ENCODE results near the gene TMEM158.
A peak's percentile ranks its signal among the peaks of the same experiment; 100 is the strongest.

Gene TMEM158

DNA sequence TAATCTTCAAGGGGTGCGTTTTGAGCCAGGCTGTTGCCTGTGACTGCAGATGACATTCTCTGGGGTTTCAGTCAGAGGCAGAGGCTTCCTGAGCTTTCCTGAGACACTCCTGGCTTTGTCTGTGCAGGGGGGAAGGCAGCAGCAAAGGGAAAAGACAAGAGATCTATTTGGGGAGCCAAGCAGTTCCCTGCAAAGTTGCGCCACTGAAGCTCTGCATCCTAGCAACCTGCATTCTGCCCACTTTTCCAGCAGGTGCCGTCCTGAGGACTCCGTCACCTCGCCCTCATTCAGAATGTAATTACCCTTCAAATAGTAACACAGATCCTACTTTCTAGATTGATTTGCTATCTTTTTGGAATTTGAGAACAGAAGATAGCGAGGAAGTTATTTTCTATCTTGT lies 1.9 kb upstream of the TMEM158 start:
- no peak for DNase-seq

DNA sequence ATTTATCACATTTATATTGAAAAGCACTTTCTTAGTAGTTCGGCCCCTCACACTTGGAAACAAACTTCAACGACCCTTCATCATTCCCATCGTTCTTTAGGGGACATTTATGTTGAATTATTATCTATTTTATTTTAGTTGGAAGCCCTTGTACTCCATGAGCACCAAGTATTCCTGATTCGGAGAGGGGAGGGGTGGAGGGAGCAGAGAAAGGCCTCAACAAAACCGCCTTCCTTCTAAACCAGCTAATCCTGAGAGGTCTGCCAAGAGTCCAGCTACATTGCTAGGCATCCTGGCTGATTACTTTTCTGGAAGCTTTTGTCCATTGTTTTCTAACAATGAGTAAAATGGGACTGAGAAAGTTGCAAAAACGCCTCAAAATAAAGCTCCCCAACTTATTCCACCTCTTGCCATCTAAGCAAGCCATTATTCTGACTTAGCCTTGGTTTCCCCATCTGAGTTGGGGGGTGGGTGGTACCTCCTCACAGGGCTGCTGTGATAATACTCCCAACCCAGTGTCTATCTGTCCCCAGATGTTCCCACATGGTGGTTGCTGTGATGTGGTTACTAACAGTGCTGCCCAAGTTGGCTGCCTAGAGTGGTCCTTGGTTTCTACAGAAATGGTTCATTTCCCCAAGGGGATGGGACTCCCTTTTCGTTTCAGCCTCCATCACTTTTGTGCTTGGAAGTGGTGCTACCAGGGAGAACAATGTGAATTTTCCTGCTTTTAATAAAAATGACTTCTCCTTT lies 1.2 kb upstream of the TMEM158 start:
- no peak for DNase-seq

DNA sequence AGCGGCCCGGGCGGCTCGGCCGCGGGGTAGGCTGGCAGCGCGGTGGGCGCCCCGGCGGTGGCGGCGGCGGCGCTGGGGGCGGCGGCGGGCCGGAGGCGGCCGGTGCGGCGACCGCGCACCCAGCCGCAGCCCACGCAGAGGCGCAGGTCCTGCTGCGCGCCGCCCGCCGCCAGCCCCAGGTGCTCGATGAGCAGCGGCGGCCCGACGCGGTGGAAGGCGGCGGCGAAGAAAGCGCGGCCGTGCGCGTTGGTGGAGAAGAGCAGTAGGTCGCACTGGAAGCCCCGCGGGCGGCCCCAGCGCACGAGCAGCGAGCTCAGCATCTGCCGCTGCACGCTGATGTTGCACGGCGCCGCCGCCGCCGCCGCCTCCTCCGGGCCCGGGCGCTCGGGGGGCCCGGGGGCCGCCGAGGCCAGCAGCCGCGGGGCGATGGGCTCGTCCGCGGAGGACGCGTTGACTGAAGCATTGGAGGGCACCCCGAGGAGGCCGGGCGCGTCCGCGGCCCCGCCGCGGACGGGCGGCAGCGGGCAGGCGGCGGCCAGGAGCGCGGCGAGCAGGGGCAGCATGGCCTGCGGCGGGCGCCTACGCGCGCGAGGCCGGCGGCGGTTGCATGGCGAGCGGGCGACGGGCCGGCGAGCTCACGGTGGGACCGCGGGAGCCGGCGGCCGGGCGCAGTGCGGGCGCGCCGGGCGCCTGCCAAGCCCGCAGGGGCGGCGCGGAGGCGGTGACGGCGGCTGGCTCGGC lies 452 bp downstream of the TMEM158 start:
- DNase-seq, result peak; percentile 43

DNA sequence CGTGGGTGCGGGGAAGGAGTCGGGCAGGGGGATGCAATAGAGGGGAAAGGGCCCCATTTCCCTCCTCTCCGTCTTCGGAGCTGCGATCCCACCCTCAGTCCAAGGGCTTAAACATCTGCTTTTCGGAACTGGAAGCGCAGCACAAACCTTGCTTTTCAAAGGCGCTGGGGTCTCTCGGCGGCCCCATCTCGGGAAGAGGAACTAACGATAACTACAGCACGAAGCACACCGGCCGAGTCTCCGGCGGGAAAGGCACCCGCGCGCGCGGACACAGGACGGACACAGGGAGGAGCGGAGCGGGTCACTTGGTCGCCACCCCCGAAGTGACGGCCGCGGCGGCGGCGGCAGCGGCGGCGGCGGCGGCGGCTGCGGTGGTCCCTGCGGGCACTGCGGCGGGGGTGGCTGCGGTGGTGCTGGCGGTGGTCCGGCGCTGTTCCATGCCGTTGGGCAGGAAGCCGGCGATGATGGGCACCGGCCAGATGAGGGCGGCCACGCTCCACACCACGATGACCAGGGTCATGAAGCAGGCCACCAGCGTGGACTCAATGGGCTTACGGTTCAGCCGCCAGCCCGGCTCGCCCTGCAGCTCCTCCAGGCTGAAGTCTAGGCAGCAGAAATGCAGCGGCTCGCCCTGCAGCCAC lies 1.1 kb downstream of the TMEM158 start:
- no peak for DNase-seq

DNA sequence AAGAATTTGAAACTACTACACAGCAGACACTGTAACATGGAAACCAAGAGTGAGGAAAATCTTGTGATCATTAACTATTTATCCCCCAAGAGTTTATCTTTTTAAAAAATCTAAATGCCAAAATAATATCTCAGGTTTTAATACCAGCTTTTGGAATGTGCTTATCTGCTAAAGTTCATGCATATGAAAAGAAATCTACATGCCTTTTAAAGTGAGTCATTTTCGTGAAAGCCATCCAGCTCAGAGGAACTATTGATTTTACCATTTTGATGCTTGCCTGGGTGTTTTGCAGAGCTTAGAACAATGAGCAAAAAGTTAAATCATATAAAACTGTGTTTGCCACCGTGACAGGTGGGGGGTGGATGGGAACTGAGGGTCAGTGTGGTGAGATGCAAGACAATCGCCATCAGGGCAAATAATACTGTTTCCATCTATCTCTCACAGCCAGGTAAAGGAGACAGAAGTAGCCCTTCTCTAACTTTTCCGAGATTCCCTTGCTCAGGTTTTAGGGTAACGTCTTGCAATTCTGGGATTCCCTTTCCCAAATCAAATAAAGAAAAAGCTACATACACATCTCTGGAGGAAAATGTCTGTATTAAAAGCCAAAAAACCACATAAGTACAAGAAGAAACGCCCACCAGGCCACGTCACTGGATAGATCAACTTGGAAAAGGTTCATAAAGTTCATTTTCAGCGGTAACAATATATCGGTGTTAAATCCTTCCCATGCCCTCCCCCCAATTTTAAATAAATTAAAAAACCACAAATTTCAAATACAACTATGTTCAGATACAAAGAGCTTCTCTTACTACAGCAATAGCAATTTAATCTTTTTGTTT lies 2.0 kb downstream of the TMEM158 start:
- peak; percentile 35 for DNase-seq

DNA sequence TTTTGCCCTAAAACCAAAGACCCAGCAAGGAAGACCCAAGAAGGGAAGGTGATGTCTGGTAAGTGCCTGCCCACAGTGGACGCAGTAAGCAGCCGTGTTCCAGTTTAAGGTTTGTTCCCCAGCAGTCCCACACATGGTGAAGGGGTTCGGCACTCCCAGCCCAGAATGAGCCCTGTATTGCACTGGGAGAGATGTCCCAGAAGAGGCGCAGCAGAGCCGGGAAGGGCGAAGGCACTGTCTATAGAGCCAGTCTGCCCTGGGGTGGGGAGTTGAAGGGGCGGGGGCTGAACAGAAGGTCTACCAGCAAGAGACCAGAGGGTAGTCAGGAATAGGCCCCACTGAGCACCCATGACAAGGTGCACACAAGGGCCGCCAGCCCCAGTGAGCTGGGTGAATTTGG lies 6.4 kb downstream of the TMEM158 start:
- DNase-seq, result no peak

DNA sequence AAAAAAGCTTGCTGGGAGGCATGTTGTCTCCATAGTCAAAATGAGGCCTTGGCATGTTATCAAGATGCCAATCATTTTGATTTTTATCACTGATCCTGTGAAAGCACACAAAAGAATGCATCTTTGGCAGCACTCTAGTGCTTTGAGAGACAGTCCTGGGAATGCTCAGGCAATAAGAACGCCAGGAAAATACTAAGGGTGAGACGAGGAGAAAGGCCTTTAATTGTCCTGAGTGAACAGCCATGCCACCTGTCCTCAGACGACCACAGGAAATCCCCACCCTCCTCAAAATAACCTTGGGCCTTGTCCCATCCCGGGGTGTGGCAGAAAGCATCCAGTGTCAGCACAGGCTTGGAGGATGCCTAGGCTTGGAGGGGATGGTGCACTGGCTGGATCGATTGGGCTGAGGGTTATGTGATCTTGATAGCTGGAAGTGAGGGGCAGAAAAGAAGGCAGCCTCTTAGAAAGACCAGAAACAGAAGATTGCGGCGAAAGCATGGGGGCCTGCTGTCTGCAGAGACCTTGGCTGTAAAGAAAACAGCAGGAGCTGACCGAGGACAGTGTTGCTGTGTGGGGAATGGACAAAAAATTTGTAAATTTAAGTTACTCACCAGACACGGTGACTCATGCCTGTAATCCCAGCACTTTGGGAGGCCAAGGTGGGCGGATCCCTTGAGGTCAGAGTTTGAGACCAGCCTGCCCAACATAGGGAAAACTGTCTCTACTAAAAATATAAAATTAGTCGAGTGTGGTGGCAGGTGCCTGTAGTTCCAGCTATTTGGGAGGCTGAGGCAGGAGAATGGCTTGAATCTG lies 7.3 kb downstream of the TMEM158 start:
- no peak for DNase-seq

DNA sequence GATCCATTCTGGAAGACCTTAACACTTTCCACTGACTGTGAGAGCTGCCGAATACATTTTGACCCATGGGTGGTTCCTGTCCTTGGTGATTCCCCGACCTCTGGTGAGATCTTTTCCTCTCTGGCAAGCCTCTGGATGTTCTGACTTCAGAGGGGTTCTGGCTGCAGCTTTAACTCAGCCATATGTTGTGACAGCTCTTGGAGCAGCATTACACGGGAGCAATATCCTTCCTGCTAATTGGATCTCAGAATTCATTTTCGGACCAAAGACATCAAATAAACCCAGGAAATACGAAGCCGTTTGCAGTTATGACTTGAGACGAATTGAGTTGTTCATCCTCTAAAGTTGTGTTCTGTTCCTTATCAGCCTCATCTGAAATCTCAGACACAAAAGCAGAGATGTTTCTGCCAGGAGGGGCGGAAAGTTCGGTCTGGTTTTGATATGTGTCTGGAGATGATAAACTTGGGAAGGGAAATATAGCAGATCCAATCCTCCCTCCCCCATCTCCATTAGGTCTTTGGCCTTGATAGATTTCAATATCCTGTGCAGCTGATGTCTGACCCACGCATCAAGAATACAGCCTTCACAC lies 10.0 kb downstream of the TMEM158 start:
- DNase-seq, result no peak

DNA sequence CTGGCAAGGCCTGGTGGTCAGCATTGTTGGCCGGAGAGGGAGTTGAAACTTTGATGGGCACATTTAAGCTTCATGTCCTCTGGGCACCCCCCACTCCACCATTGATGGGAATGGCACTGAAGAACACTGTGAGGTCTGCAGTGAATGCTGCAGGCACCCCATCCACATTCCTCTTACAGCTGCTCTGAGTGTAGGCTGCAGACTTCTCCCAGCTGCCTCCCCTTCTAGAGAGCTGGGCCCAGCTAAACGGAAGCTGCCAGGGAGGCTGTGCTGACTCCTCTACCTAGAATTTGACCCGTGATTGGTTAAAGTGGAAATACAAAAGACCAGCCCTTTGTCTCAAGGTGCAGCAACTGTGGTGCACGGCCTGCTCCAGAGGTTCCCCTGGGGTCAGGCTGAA lies 10.6 kb downstream of the TMEM158 start:
- no peak for DNase-seq

DNA sequence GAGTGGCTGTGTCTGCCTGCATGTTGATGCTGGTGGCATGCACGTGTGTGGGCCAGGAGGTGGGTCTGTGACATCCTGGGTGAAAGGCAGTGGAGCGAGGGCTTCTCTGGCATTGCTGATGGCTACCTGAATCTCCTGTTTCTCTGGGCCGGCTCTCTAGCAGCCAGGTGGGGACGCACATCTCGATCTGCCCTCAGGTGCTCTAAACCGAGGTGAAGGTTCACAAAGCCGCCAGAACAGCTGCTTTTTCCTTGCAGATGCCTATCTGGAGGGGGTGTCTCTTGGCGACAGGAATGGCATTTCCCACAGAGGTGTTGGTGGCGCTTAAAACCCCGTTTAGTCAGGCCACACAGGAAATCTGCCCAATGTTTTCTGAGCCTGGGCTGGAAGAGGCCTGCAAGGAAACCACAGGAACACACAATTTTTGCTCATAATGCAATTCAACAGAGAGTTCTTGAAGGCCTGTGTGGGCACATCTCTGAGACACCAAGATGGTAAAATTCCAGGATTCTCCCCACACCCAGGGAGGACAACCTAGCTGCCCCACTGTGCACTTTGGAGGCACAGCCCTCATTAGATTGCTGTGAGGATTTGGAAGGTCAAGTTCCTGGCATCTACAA lies 11.9 kb downstream of the TMEM158 start:
- no peak for DNase-seq

DNA sequence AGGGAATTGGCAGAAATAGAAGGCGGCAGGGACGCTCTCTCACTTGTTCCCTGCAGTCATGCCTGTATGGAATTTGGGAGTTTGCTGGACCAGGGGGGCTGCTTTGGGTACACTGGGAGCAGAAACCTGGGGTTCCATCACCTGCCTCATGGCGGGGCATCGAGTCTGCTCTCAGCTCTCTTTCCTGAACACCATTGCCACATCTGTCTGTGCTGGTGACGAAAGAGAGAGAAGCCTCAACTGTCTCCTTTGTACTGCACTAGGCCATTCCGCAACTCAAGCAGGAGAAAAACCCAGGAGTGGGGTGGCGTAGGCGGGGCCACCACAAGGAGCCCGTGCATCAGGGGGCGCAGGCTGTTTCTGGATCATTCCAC lies 14.0 kb downstream of the TMEM158 start:
- no peak for DNase-seq

DNA sequence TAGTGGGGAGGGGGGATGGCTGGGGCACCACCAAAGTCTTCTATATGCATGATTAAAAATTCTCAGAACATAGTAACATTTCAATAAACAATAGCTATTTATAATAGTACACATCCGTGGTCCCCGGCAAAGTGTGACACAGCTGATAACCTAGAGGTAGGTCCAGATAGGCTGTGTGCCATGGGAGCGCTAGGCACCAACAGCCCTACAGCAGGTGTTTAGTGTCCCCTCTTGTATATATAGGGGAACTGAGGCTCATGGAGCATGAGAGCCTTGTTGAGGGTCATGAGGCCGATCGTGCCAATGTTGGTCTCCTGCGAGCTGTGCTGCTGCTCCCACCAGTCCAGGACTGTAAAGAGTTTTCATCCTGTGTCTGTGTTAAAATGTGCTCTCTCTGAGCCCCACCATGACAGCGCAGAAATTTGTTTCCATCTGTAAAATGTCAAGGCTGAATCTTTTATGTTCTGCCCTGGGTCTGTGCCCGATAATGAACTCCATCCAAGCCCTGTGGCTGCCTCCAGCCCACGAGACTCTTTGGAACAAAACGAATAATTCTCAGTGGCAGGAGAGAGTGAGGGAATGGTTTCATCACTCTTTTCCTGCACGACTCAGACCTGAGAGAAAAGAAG lies 14.5 kb downstream of the TMEM158 start:
- no peak for DNase-seq

DNA sequence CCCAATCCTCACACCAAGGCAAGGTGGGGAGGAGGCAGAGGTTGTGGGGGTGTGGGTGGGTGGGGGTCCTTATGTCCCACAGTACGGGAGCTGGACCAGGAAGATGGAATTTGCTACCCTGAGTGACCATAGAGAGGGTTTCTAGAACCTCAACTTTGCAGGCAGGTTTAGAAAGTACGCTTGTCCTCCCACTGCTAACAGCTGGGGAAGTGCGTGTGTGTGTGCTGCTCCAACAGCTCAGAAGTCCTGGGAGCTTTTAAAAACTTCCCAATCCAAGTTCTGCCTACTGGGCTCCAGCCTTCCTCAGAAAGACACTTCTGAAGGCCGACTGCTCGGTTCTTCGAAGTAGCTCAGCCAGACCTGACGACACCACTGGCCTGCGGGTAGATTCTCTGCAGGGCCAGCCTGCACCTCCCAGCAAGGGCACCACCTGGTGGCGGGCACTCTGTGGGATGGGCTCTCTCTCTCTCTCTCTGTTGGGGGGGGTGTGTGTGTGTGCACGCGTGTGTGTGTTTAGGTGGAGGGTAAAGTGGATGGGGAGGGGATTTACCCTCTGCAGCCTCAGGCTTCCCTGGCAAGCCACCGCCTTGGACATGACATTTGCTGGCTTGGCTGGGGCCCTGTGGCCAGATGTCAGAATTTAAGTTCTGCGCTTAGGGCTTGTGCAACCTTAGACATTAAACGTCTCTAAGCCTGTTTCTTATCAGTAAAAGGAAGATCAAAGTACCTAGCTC lies 15.6 kb downstream of the TMEM158 start:
- peak; percentile 85 for DNase-seq

DNA sequence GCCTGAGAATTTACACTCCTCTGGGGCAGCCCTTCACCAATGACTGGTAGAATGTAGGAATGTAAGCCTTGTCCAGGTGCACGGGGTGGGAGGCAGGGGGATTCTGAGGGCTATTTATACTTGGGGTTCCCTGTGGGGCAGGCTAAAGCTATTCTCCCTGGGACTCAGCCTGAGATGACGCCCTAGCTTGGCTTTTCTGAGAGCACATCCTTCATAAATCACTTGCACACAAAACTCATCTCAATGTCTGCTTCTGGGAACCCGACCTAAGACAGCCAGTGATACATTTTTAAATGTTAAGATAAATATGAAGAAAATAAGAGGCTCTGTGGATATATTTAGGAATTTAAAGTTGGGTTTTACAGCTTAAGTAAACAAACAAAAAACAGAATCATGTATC lies 16.6 kb downstream of the TMEM158 start:
- DNase-seq, result no peak

DNA sequence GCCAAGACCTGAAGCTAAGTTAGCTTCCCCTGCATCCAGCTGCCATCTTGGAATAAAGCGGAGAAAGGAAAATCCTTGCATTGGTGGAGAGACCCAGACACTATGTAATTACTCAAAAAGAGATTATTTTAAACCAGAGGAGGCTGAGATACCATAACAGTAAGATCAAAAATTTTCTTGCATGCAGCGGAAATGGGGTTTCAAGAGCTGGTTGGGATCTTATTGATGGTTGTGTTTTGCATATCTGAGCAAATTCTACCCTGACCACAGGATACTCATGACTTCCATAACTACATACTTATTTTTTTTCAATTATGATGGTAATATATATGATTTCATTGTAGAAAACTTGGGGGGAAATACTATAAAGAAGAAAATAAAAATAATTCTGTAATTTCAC lies 17.5 kb downstream of the TMEM158 start:
- DNase-seq, result no peak

DNA sequence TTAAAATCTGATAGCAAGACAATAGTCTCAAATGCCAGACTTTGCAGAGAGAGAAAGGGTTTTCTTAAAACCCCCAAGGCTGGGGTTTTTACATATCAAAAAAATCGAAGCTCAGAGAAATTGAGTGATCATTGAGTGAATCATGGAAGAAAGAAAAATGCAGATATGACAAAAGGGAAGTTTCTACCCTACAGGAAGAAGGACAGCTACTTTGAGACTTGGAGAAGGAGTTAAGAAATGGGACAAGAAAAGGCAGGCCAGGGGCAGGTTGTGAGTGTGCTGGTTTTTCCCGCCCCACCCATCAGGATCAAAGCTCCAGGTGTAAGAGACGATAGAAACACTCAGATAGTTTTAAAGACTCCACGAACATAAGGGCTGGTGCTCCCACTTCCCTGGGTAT lies 18.6 kb downstream of the TMEM158 start:
- DNase-seq, result no peak

DNA sequence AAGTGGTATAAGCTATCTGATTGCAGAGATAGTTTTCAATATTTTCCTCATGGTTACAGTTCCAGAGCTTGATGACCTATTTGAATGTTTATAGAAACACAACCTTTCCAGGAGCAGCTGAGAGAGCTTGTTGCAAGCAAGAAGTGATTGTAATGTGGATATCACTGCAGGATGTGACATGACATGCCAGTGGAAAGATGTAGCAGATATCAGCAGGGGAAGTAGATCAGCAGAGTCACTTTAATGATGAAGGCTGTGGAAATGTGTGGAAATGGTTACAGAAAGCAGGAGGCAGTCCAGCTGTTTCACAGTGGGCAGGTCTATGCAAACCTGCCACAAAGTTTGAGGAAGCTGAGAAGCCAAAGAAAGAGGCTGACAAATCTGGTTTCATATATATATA lies 21.0 kb downstream of the TMEM158 start:
- no peak for DNase-seq

DNA sequence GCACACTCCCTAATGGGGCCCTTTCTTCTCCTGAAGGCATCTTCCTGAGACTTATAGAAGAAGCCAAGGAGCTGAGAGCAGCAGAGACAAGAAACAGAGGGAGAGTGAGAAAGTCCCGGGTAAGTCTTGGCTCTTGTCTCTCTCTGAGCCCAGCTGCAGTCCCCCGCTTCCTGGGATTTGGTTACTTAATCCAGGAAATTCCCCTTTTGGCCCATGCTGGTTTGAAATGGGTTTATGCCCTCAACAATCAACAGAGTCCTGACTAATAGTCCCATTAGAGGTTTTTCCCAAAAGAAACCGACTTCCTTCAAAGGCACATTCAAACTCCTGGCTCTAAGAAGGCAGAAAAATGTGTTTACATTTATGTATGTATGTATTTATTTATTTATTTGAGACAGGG lies 22.0 kb downstream of the TMEM158 start:
- DNase-seq, result no peak

DNA sequence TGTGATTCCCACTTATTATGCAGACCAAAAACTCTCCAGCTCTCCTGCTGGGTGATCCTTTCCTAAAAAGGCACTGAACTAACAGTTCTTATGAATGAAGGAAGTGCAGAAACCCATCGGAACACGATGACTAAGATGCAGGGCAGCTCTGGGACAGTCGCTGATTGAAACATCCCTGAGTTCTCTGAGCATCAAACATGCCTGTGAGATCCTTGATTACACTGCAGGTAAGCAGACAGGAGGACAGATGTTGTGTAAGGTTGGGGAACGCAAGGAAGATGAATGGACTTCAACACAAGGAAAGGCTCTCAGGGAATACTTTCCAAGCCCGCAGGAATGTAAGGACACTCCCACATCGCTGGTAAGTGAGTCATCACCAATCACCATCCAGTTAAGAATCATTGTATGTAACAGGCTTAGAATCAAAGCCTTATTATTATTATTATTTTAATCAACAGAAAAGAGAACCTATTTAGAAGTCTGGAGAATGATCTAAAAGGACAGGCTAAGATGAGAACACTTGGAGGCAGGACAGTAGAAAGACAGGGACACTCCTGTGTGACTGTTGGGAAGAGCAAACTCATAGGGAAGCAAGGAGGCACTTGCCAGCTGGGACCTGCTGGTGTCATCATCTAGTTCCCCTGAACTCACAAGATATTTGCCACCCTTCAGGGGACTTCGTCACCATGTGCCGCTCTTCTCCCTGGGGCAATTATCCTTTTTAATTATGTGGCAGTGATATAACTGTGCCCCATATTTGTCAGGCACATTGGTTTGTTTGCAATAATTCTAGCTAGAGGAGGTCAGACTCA lies 26.0 kb downstream of the TMEM158 start:
- no peak for DNase-seq
